ENCODE measurements around the gene R3HCC1L.
"Not testable (repeated sequence)": the region's sequence is repeated elsewhere in the genome, so short reads cannot be mapped to it uniquely, and the experiment has no call there.

Gene R3HCC1L

DNA sequence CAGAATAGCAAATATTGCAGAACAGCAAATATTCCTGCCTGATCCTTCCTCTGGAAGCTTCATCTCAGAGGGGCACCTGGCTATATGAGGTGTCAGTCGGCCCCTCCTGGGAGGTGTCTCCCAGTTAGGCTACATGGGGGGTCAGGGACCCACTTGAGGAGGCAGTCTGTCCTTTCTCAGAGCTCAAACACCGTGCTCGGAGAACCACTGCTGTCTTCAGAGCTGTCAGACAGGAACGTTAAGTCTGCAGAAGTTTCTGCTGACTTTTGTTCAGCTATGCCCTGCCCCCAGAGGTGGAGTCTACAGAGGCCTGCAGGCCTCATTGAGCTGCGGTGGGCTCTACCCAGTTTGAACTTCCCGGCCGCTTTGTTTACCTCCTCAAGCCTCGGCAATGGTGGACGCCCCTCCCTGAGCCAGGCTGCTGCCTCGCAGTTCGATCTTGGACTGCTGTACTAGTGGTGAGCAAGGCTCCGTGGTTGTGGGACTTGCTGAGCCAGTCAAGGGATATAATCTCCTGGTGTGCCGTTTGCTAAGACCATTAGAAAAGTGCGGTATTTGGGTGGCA, 48.0 kb downstream of the R3HCC1L start:
- not testable (repeated sequence) for DNase-seq

- DNase-seq, result no peak
Observed at GRCh38 chr10:98186681-98187080, 52.2 kb downstream of the R3HCC1L start.

- not testable (repeated sequence) for DNase-seq
Observed at GRCh38 chr10:98190773-98191172, 56.3 kb downstream of the R3HCC1L start.

DNA sequence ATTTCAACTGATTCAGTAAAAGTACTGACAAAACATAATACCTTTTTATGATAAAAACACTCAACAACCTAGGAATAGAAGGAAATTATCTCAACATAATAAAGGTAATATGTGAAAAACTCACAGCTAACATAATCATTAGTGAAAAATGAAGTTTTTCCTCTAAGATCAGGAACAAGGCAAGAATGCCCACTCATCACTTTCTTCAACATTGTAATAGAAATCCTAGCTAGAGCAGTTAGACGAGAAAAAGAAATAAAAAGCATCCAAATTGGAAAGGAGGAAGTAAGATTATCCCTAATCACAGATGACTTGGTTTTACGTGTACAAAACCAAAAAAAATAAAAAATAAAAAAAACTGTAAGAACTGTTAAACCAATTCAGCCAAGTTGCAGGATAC, 58.6 kb downstream of the R3HCC1L start:
- DNase-seq, result no peak

- no peak for DNase-seq
Observed at GRCh38 chr10:98194633-98195032, 60.2 kb downstream of the R3HCC1L start.

GRCh38 chr10:98195120-98195519, 60.7 kb downstream of the R3HCC1L start:
- no peak for DNase-seq

- DNase-seq, result no peak
Observed at GRCh38 chr10:98196985-98197384, 62.5 kb downstream of the R3HCC1L start.

DNA sequence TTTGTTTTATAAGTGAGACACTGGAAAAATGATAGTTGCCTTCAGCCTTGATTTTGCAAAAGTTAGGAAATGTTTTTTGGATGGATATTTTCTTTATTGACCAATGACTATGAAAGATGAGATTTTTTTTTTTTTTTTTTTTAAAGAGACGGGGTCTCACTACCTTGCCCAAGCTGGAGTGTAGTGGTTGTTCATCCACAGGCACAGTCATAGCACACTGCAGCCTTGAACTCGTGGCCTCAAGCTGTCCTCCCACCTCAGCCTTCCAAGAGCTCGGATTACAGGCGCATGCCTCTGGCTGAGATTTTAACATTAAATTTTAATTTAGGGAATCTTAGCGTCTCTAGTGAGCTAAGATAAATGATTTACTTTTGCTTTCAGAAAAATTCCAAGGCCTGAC, 67.3 kb downstream of the R3HCC1L start:
- DNase-seq, result no peak

DNA sequence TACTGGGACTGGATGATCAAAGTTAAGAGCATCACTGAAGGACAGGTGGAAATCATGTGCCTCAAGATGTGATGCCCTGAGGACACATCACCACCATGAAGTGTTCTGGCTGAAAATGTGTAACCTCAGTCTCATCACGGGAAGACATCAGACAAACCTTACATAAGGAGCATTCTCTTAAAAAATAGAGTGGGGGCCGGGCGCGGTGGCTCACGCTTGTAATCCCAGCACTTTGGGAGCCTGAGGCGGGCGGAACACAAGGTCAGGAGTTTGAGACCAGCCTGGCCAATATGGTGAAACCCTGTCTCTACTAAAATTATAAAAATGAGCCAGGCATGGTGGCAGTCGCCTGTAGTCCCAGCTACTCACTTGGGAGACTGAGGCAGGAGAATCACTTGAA, 67.9 kb downstream of the R3HCC1L start:
- no peak for DNase-seq

GRCh38 chr10:98205351-98205750, 70.9 kb downstream of the R3HCC1L start:
- DNase-seq, result no peak

- DNase-seq, result no peak
Observed at GRCh38 chr10:98208925-98209324, 74.5 kb downstream of the R3HCC1L start.

GRCh38 chr10:98209441-98209840, 75.0 kb downstream of the R3HCC1L start:
- DNase-seq, result no peak

DNA sequence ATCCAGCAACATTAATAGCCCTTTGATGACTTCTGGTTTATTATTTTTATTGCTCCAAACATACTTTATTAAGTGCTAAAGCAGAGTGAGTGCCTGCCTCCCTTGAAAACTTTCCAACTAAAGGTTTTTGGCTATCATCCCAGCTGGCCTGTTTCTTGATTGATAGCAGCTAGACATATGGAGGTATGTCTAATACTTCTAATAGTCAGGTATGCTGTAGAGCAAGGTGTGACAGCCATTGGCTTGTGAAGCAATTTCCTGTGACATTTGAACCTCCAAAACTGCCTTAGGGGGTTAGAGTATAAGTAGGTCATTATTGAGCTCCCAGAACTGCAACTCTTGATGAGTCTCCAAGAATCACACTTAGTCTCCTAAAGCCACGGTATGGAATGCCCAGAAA, 77.7 kb downstream of the R3HCC1L start:
- no peak for DNase-seq

GRCh38 chr10:98213740-98214139, 79.3 kb downstream of the R3HCC1L start:
- DNase-seq, result no peak

- DNase-seq, result no peak
Observed at GRCh38 chr10:98215373-98215772, 80.9 kb downstream of the R3HCC1L start.

DNA sequence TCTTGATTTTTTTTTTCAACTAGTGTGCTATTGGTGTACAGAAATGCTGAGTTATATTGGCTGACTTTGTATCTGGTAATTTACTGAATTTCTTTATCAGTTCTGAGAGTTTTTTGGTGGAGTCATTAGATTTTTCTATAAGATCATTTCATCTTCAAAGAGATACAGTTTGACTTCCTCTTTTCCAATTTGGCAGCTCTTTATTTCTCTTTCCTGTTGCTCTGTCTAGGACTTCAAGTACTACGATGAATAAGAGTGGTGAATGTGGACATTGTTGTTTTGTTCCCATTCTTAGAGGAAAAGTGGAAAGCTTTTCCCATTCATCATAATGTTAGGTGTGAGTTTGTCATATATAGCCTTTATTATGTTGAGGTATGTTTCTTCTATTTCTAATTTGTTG, 83.3 kb downstream of the R3HCC1L start:
- no peak for DNase-seq

DNA sequence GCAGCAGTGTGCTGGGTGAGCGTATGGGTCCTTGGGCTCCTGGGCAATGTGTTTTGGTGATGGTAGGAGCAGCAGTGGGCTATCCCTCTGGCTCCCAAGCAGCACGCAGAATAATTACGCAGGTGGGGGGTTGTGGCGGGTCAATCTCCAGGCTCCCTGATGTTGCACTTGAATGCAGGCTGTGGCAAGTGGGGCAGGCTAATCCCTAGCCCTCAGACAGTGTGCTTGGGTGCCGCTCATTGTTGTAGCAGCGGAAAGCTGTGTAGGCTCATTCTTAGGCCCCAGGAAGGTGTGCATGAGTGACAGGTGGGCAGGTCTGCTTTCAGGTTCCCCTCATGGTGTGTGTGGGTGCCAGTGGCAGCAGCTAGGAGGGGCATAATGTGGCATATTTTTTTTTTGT, 89.4 kb downstream of the R3HCC1L start:
- no peak for DNase-seq

- no peak for DNase-seq
Observed at GRCh38 chr10:98224509-98224908, 90.1 kb downstream of the R3HCC1L start.

DNA sequence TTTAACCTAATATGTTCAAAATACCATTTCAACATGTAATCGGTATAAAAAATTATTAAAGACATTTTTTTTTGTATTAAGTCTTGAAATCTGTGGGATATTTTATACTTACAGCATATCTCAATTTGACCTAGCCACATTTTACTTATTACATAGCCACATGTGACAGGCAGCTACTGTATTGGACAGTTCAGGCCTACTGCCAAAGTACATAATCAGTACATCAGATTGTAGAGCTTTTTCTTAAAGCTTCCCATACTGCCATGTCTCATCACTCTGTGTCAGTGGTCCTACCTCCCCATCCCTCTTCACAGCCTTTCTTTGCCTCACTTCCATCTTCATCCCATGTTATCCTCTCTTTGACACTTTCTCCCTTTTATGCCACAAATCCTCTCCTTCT, 90.5 kb downstream of the R3HCC1L start:
- DNase-seq, result no peak

DNA sequence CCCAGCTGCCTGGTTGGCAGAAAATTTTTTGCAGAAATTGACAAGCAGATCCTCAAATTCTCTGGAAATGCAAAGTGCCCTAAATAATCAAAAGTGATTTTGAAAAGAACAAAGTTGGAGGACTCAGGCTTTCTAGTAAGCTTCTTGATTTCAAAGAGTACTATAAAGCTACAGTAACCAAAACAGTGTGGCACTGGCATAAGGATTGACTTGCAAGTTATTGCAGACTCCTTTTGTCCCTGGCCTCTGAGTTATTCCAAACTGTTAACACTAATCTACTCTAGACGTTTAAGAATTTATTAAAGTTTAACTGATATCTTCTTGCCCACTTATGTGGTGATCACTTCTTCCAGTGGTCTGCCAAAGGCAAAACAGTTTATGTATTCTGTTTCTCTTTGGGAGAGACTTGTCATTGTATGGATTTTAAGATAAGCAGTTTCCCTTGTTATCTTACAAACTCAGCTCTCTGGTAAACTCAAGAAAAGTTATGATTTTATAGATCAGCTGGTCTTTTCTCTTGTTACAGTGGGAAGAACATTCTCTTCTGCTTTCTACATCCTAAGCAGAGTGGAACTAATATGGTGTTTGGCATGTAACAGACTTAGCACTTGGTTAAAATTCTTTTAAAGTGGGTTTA, 92.2 kb downstream of the R3HCC1L start:
- no peak for DNase-seq

DNA sequence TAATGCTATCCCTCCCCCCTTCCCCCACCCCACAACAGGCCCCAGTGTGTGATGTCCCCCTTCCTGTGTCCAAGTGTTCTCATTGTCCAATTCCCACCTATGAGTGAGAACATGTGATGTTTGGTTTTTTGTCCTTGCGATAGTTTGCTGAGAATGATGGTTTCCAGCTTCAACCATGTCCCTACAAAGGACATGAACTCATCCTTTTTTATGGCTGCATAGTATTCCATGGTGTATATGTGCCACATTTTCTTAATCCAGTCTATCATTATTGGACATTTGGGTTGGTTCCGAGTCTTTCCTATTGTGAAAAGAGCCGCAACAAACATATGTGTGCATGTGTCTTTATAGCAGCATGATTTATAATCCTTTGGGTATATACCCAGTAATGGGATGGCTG, 93.3 kb downstream of the R3HCC1L start:
- not testable (repeated sequence) for DNase-seq

- not testable (repeated sequence) for DNase-seq
Observed at GRCh38 chr10:98228266-98228665, 93.8 kb downstream of the R3HCC1L start.

GRCh38 chr10:98231417-98231816, 97.0 kb downstream of the R3HCC1L start:
- DNase-seq, result no peak

- DNase-seq, result no peak
Observed at GRCh38 chr10:98235846-98236245, 101.4 kb downstream of the R3HCC1L start.

GRCh38 chr10:98236862-98237261, 102.4 kb downstream of the R3HCC1L start:
- DNase-seq, result no peak
